Hepatic stellate cell (primary cell): Measurements from ENCODE around the gene PSME4.
"Not testable (repeated sequence)": the region's sequence is repeated elsewhere in the genome, so short reads cannot be mapped to it uniquely, and the experiment has no call there.

Source experiments
- DNase-seq: peaks from one replicate; pipeline ENCODE4 v3.0.0; 2011; ENCODE audit warnings: low spot score

Gene PSME4

GRCh38 chr2:53842891-53843290 is 127.9 kb downstream of the PSME4 start:
- DNase-seq, result no peak

- DNase-seq, result not testable (repeated sequence)
These were observed 129.1 kb downstream of the PSME4 start for GRCh38 chr2:53841651-53842050.

GRCh38 chr2:53840580-53840979 is 130.2 kb downstream of the PSME4 start:
- no peak for DNase-seq

- not testable (repeated sequence) for DNase-seq
These were observed 140.9 kb downstream of the PSME4 start for GRCh38 chr2:53829980-53830290.

GRCh38 chr2:53829273-53829979 is 141.4 kb downstream of the PSME4 start:
- no peak for DNase-seq

- no peak for DNase-seq
These were observed 142.5 kb downstream of the PSME4 start for GRCh38 chr2:53828331-53828730.

GRCh38 chr2:53827398-53828175 is 143.2 kb downstream of the PSME4 start:
- DNase-seq, result no peak

GRCh38 chr2:53826587-53827397 is 144.0 kb downstream of the PSME4 start:
- no peak for DNase-seq

- DNase-seq, result no peak
These were observed 144.8 kb downstream of the PSME4 start for GRCh38 chr2:53826030-53826410.

GRCh38 chr2:53823639-53824038 is 147.2 kb downstream of the PSME4 start:
- DNase-seq, result not testable (repeated sequence)

GRCh38 chr2:53821810-53822209 is 149.0 kb downstream of the PSME4 start:
- no peak for DNase-seq

- no peak for DNase-seq
These were observed 150.1 kb downstream of the PSME4 start for GRCh38 chr2:53820711-53821110.

GRCh38 chr2:53820048-53820447 is 150.7 kb downstream of the PSME4 start:
- no peak for DNase-seq

GRCh38 chr2:53819634-53820033 is 151.2 kb downstream of the PSME4 start:
- DNase-seq, result no peak

- DNase-seq, result no peak
These were observed 151.8 kb downstream of the PSME4 start for GRCh38 chr2:53818854-53819435.
